ENCODE measurements around the gene MYBBP1A.
"Not testable (repeated sequence)": the region's sequence is repeated elsewhere in the genome, so short reads cannot be mapped to it uniquely, and the experiment has no call there.

MYBBP1A gene

DNA sequence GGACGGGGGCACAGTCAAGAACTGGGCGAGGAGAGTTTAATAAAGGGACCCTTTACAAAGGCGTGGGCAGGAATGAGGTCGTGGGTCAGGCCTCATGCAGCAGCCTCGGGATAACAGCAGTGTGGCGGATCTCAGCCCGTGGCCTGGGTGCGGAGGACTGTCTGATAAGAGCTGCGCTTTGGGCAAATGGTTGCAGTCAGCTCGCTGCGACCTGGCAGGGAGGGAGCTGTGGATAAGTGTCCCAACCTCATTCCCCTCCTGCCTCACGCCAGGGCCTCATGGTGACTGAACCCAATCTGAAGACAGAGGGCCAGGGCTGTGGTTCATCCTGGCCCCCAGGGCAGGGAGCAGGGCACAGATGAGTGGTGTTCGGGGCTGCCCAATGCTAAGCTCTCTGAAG, 42.8 kb upstream of the MYBBP1A start:
- no peak overlapping the region for H3K4me3 ChIP-seq (ENCODE audit: insufficient read depth in 1 of 2, low read depth in 1 of 2, low read length in 2 of 2)
- H3K36me3 ChIP-seq (ENCODE audit: control insufficient read depth in 1 of 2, insufficient read depth in 2 of 2, low read depth in 1 of 2, low read length in 2 of 2), result peaks cover 0 to 26% of the 10 kb centered on the region in 2 experiments
- H3K14ac ChIP-seq (ENCODE audit: low read length in 2 of 2), result no peak overlapping the region
- H2BK120ac ChIP-seq (ENCODE audit: low read depth, low read length), result no peak overlapping the region
- no peak overlapping the region for H2BK12ac ChIP-seq (ENCODE audit: low read length in 2 of 2)
- no peak overlapping the region for H4K8ac ChIP-seq (ENCODE audit: low read length)
- H3K23ac ChIP-seq (ENCODE audit: low read length in 2 of 2), result no peak overlapping the region
- peak overlapping the region; percentile 36 for H2BK15ac ChIP-seq (ENCODE audit: low read depth, poor library complexity, severe bottlenecking)
- no peak overlapping the region for H3K4ac ChIP-seq (ENCODE audit: low read depth in 1 of 2, low read length in 2 of 2)
- 66% methylated on average over 13 of the region's 13 CpGs for WGBS
- no peak overlapping the region for H4K91ac ChIP-seq (ENCODE audit: low read length)
- no peak overlapping the region for H3K4me2 ChIP-seq (ENCODE audit: low read length, poor library complexity, severe bottlenecking)
- no peak overlapping the region for H2AFZ ChIP-seq (ENCODE audit: low read depth, low read length)
- no peak for DNase-seq
- no peak overlapping the region for H3K9ac ChIP-seq (ENCODE audit: low read length)
- H3K18ac ChIP-seq (ENCODE audit: low read depth in 1 of 2, low read length in 2 of 2), result no peak overlapping the region
- H3K79me1 ChIP-seq (replicated peaks; ENCODE audit: low read length, poor library complexity, severe bottlenecking), result no peaks in the 10 kb centered on the region
- peaks cover 24% of the 10 kb centered on the region for H3K4me1 ChIP-seq (ENCODE audit: control insufficient read depth, insufficient read depth, low read depth, low read length)
- H2AK5ac ChIP-seq (ENCODE audit: low read length, severe bottlenecking), result peak overlapping the region; percentile 53
- H2BK5ac ChIP-seq (ENCODE audit: low read depth, low read length, poor library complexity, severe bottlenecking), result no peak overlapping the region
- peaks cover 24 to 25% of the 10 kb centered on the region in 2 experiments for H3K27me3 ChIP-seq (ENCODE audit: control insufficient read depth in 1 of 2, insufficient read depth in 1 of 2, low read length in 2 of 2)
- no peak overlapping the region for H3K27ac ChIP-seq (ENCODE audit: low read length, poor library complexity, severe bottlenecking)
- H3K9me3 ChIP-seq (ENCODE audit: control insufficient read depth, low read length), result no peaks in the 10 kb centered on the region

DNA sequence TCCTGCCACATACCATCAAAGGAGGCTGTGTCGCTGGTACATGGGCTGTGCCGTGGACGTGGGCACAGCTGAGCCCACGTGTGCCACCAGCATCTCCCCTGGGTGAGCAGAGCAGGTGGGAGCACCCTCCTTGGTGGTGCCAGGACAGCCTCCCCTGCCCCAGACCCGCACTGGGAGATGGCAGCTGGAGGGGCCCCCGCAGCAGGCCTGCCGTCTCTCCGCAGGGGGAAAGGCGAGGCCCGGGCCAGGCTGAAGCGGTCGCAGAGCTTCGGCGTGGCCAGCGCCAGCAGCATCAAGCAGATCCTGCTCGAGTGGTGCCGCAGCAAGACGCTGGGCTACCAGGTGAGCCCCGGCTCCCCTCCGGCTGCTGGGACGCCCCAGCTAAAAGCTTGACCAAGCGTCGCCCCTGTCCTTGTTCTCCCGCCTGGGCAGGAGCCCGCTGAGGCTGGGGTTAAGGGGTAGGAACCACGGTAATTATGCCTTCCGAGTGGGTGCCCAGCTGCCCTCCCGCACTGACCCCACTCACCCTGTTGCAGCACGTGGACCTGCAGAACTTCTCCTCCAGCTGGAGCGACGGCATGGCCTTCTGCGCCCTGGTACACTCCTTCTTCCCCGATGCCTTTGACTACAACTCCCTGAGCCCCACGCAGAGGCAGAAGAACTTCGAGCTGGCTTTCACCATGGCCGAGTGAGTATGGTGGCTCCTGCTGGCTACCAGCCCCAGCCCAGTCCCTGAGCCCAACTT, 41.6 kb upstream of the MYBBP1A start:
- Histone ChIP-seq H4K91ac (ENCODE audit: low read length) (no peak overlapping the region), H3K9me3 (ENCODE audit: control insufficient read depth, low read length) (no peaks in the 10 kb centered on the region), H2AK5ac (ENCODE audit: low read length, severe bottlenecking) (no peak overlapping the region), H3K18ac (ENCODE audit: low read depth in 1 of 2, low read length in 2 of 2) (no peak overlapping the region), H2BK5ac (ENCODE audit: low read depth, low read length, poor library complexity, severe bottlenecking) (no peak overlapping the region), H3K4me3 (ENCODE audit: insufficient read depth in 1 of 2, low read depth in 1 of 2, low read length in 2 of 2) (no peak overlapping the region), H3K27ac (ENCODE audit: low read length, poor library complexity, severe bottlenecking) (no peak overlapping the region), H2AFZ (ENCODE audit: low read depth, low read length) (no peak overlapping the region), H2BK15ac (ENCODE audit: low read depth, poor library complexity, severe bottlenecking) (no peak overlapping the region), H3K4me1 (ENCODE audit: control insufficient read depth, insufficient read depth, low read depth, low read length) (peaks cover 25% of the 10 kb centered on the region), H2BK12ac (ENCODE audit: low read length in 2 of 2) (no peak overlapping the region), H3K23ac (ENCODE audit: low read length in 2 of 2) (no peak overlapping the region), H3K36me3 (ENCODE audit: control insufficient read depth in 1 of 2, insufficient read depth in 2 of 2, low read depth in 1 of 2, low read length in 2 of 2) (peaks cover 0 to 26% of the 10 kb centered on the region in 2 experiments), H3K9ac (ENCODE audit: low read length) (no peak overlapping the region), H3K27me3 (ENCODE audit: control insufficient read depth in 1 of 2, insufficient read depth in 1 of 2, low read length in 2 of 2) (peaks cover 26 to 30% of the 10 kb centered on the region in 2 experiments), H3K79me1 (replicated peaks; ENCODE audit: low read length, poor library complexity, severe bottlenecking) (no peaks in the 10 kb centered on the region), H4K8ac (ENCODE audit: low read length) (no peak overlapping the region), H3K14ac (ENCODE audit: low read length in 2 of 2) (peak overlapping the region in 1 of 2 experiments; percentile 82), H2BK120ac (ENCODE audit: low read depth, low read length) (no peak overlapping the region), H3K4me2 (ENCODE audit: low read length, poor library complexity, severe bottlenecking) (no peak overlapping the region), H3K4ac (ENCODE audit: low read depth in 1 of 2, low read length in 2 of 2) (no peak overlapping the region)
- no peak for DNase-seq
- WGBS, result 94% methylated on average over 36 of the region's 36 CpGs

DNA sequence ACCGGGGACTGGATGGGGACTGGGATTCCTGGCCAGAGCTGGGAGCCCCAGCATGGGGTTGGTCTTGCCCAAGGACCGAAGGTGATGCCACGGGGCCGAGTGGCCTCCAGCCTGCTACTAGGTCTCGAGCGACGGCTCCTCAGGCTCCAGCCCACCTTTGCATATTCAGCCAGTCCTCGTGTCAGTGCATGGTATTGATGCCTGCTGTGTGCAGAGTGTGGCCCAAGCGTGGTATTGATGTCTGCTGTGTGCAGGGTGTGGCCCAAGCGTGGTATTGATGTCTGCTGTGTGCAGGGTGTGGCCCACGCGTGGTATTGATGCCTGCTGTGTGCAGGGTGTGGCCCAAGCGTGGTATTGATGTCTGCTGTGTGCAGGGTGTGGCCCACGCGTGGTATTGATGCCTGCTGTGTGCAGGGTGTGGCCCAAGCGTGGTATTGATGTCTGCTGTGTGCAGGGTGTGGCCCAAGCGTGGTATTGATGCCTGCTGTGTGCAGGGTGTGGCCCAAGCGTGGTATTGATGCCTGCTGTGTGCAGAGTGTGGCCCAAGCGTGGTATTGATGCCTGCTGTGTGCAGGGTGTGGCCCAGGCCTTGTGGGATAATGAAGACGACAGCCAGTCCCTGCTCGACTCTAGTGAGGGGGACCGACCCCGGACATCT, 40.6 kb upstream of the MYBBP1A start:
- H3K18ac ChIP-seq (ENCODE audit: low read depth in 1 of 2, low read length in 2 of 2); H3K4ac ChIP-seq (ENCODE audit: low read depth in 1 of 2, low read length in 2 of 2); H3K79me1 ChIP-seq (replicated peaks; ENCODE audit: low read length, poor library complexity, severe bottlenecking); H3K23ac ChIP-seq (ENCODE audit: low read length in 2 of 2); H2BK12ac ChIP-seq (ENCODE audit: low read length in 2 of 2); H3K4me3 ChIP-seq (ENCODE audit: insufficient read depth in 1 of 2, low read depth in 1 of 2, low read length in 2 of 2); H3K9ac ChIP-seq (ENCODE audit: low read length); H2BK15ac ChIP-seq (ENCODE audit: low read depth, poor library complexity, severe bottlenecking); H4K8ac ChIP-seq (ENCODE audit: low read length); H3K4me2 ChIP-seq (ENCODE audit: low read length, poor library complexity, severe bottlenecking); H4K91ac ChIP-seq (ENCODE audit: low read length); H3K14ac ChIP-seq (ENCODE audit: low read length in 2 of 2); H2AFZ ChIP-seq (ENCODE audit: low read depth, low read length); H2BK5ac ChIP-seq (ENCODE audit: low read depth, low read length, poor library complexity, severe bottlenecking); H3K27ac ChIP-seq (ENCODE audit: low read length, poor library complexity, severe bottlenecking); H2AK5ac ChIP-seq (ENCODE audit: low read length, severe bottlenecking); H2BK120ac ChIP-seq (ENCODE audit: low read depth, low read length); DNase-seq; H3K9me3 ChIP-seq (ENCODE audit: control insufficient read depth, low read length): not testable (repeated sequence)
- WGBS, result 88% methylated on average over 19 of the region's 23 CpGs
- Histone ChIP-seq H3K36me3 (ENCODE audit: control insufficient read depth in 1 of 2, insufficient read depth in 2 of 2, low read depth in 1 of 2, low read length in 2 of 2) (peaks cover 0 to 26% of the 10 kb centered on the region in 2 experiments), H3K27me3 (ENCODE audit: control insufficient read depth in 1 of 2, insufficient read depth in 1 of 2, low read length in 2 of 2) (peaks cover 36 to 40% of the 10 kb centered on the region in 2 experiments), H3K4me1 (ENCODE audit: control insufficient read depth, insufficient read depth, low read depth, low read length) (peaks cover 27% of the 10 kb centered on the region)

DNA sequence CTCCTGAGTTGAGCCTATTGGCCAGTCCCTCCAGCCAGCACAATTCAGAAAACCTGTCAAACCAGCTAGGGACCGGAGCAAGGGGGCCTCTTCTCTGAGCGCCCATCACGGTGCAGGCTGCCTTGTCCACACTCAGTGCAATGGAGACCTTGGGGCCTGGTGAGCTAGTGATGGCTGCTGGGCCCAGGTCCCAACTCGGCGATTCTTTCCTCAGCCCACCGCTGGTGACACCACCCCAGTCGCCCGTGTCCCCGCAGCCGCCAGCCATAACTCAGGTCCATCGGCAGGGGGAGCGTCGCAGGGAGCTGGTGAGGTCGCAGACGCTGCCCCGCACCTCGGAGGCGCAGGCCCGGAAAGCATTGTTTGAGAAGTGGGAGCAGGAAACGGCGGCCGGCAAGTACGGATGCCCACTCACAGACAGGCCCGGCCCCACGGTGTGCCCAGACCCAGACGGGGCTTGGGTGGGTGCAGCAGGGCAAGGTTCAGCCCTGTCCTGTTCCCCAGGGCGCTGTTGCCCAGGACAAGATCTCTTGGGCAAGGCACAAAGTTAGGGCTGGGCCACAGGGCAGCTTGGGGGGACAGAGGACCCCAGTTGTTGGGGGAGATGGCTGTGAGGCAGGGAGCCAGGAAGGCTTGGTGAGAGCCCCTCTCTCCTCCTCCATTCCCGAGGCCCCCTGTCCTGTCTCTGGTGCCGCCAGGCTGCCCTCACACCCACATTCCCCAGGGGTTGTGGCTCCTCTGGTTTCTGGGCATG, 39.9 kb upstream of the MYBBP1A start:
- no peaks in the 10 kb centered on the region for H3K9me3 ChIP-seq (ENCODE audit: control insufficient read depth, low read length)
- 57% methylated on average over 28 of the region's 29 CpGs for WGBS

More for the DNA sequence above, 39.9 kb upstream of the MYBBP1A start:
- H3K4ac ChIP-seq (ENCODE audit: low read depth in 1 of 2, low read length in 2 of 2), result no peak overlapping the region
- H3K79me1 ChIP-seq (replicated peaks; ENCODE audit: low read length, poor library complexity, severe bottlenecking), result no peaks in the 10 kb centered on the region
- no peak overlapping the region for H4K8ac ChIP-seq (ENCODE audit: low read length)
- H2BK15ac ChIP-seq (ENCODE audit: low read depth, poor library complexity, severe bottlenecking), result no peak overlapping the region
- H3K23ac ChIP-seq (ENCODE audit: low read length in 2 of 2), result peak overlapping the region in 1 of 2 experiments; percentile 47
- H3K4me3 ChIP-seq (ENCODE audit: insufficient read depth in 1 of 2, low read depth in 1 of 2, low read length in 2 of 2), result no peak overlapping the region
- H3K36me3 ChIP-seq (ENCODE audit: control insufficient read depth in 1 of 2, insufficient read depth in 2 of 2, low read depth in 1 of 2, low read length in 2 of 2), result peaks cover 0 to 26% of the 10 kb centered on the region in 2 experiments
- peaks cover 21% of the 10 kb centered on the region for H3K4me1 ChIP-seq (ENCODE audit: control insufficient read depth, insufficient read depth, low read depth, low read length)
- DNase-seq, result no peak
- H3K27me3 ChIP-seq (ENCODE audit: control insufficient read depth in 1 of 2, insufficient read depth in 1 of 2, low read length in 2 of 2), result peaks cover 40 to 47% of the 10 kb centered on the region in 2 experiments
- no peak overlapping the region for H2AK5ac ChIP-seq (ENCODE audit: low read length, severe bottlenecking)
- no peak overlapping the region for H3K14ac ChIP-seq (ENCODE audit: low read length in 2 of 2)
- no peak overlapping the region for H4K91ac ChIP-seq (ENCODE audit: low read length)
- H3K9ac ChIP-seq (ENCODE audit: low read length), result no peak overlapping the region
- H2BK12ac ChIP-seq (ENCODE audit: low read length in 2 of 2), result no peak overlapping the region
- H2BK120ac ChIP-seq (ENCODE audit: low read depth, low read length), result no peak overlapping the region
- H2AFZ ChIP-seq (ENCODE audit: low read depth, low read length), result no peak overlapping the region
- no peak overlapping the region for H3K4me2 ChIP-seq (ENCODE audit: low read length, poor library complexity, severe bottlenecking)
- H2BK5ac ChIP-seq (ENCODE audit: low read depth, low read length, poor library complexity, severe bottlenecking), result no peak overlapping the region
- no peak overlapping the region for H3K27ac ChIP-seq (ENCODE audit: low read length, poor library complexity, severe bottlenecking)
- no peak overlapping the region for H3K18ac ChIP-seq (ENCODE audit: low read depth in 1 of 2, low read length in 2 of 2)
